SK-N-SH (cell line): ENCODE measurements around the gene DDX50. TPM values are rescaled to one million over a fixed set of nuclear protein-coding genes. Genes with fewer than 3 reads are reported as not detected.

Source experiments
- CTCF ChIA-PET: fragments of 300-600, 350-600 bp; formaldehyde crosslinking; extraction: SDS; loops from one replicate; lab custom pipeline; 2021; lab: Yijun Ruan, JAX
- POLR2A ChIA-PET: fragments of 350-600 bp; sonication (Branson Sonifier 250); formaldehyde crosslinking; extraction: SDS; loops from one replicate; lab custom pipeline; 2020; ENCODE audit warnings: antibody characterized with exemption, inconsistent platforms; lab: Yijun Ruan, JAX
- DNase-seq: peaks from one replicate; pipeline ENCODE4 v3.0.0; 2012
- H2AFZ ChIP-seq: fragments of 200-600 bp; sonication (generic); 2 replicates; pipeline ENCODE4 v1.8.1; 2016; ENCODE audit warnings: antibody characterized with exemption, mild to moderate bottlenecking, low read depth
- H3F3A ChIP-seq: fragments of 200-600 bp; sonication (generic); replicated peaks from 2 replicates; pipeline ENCODE3; 2016; ENCODE audit warnings: antibody characterized with exemption, mild to moderate bottlenecking; ENCODE audit not compliant: insufficient read depth
- H3K27ac ChIP-seq, 2 experiments: fragments of 200-500 bp in 1 of 2; fragments of 200-600 bp in 1 of 2; sonication (Bioruptor generic) in 1 of 2; sonication (generic), shearing (Covaris generic) in 1 of 2; 2 replicates each; pipeline versions ENCODE4 v1.5.1 to v1.6.1; 2014 to 2016; ENCODE audit warnings: low read depth in 2 of 2, inconsistent platforms in 1 of 2, low read length in 1 of 2, mild to moderate bottlenecking in 1 of 2, mixed read lengths in 1 of 2
- H3K27me3 ChIP-seq: fragments of 200-600 bp; sonication (generic), shearing (Covaris generic); 2 replicates; pipeline ENCODE4 v1.6.1; 2016; ENCODE audit warnings: mixed run types; ENCODE audit not compliant: insufficient read depth
- H3K36me3 ChIP-seq, 2 experiments: fragments of 200-500 bp in 1 of 2; fragments of 200-600 bp in 1 of 2; sonication (Bioruptor generic) in 1 of 2; sonication (generic) in 1 of 2; replicated peaks in 1 of 2; 2 replicates each; pipeline versions ENCODE3 to v1.5.1; 2014 to 2016; ENCODE audit warnings: low read length in 1 of 2, mild to moderate bottlenecking in 1 of 2; ENCODE audit not compliant: insufficient read depth in 2 of 2, control insufficient read depth in 1 of 2
- H3K4me1 ChIP-seq, 2 experiments: fragments of 200-500 bp in 1 of 2; fragments of 200-600 bp in 1 of 2; sonication (Bioruptor generic) in 1 of 2; sonication (generic), shearing (Covaris generic) in 1 of 2; 2 replicates each; pipeline versions ENCODE4 v1.5.1 to v1.6.1; 2014 to 2016; ENCODE audit warnings: low read depth in 1 of 2, low read length in 1 of 2, mixed run types in 1 of 2; ENCODE audit not compliant: insufficient read depth in 2 of 2, control insufficient read depth in 1 of 2
- H3K4me2 ChIP-seq: fragments of 200-600 bp; sonication (generic), shearing (Covaris generic); 2 replicates; pipeline ENCODE4 v1.6.1; 2017; ENCODE audit warnings: mixed run types
- H3K4me3 ChIP-seq, 2 experiments: fragments of 200-500 bp in 1 of 2; fragments of 200-600 bp in 1 of 2; sonication (Bioruptor generic) in 1 of 2; sonication (generic), shearing (Covaris generic) in 1 of 2; 2 replicates each; pipeline versions ENCODE4 v1.5.1 to v1.8.1; 2014 to 2016; ENCODE audit warnings: low read depth in 2 of 2, inconsistent platforms in 1 of 2, low read length in 1 of 2, mild to moderate bottlenecking in 1 of 2, mixed read lengths in 1 of 2, moderate library complexity in 1 of 2
- H3K79me2 ChIP-seq: fragments of 200-600 bp; sonication (generic); 2 replicates; pipeline ENCODE4 v1.8.1; 2017; ENCODE audit warnings: mild to moderate bottlenecking; ENCODE audit not compliant: insufficient read depth
- H3K9ac ChIP-seq: fragments of 200-600 bp; sonication (generic); 2 replicates; pipeline ENCODE4 v1.6.1; 2017; ENCODE audit warnings: mixed run types
- H3K9me2 ChIP-seq: fragments of 200-600 bp; sonication (generic); 2 replicates; pipeline ENCODE4 v1.6.1; 2017; ENCODE audit warnings: mixed run types
- H3K9me3 ChIP-seq: fragments of 200-600 bp; sonication (generic); 2 replicates; pipeline ENCODE4 v1.6.1; 2017; ENCODE audit warnings: mixed run types, mild to moderate bottlenecking, moderate library complexity
- H4K20me1 ChIP-seq: fragments of 200-600 bp; sonication (generic); 2 replicates; pipeline ENCODE4 v1.6.1; 2017; ENCODE audit warnings: mild to moderate bottlenecking, mixed run types; ENCODE audit not compliant: insufficient read depth
- CHD2 ChIP-seq: fragments of 150-350 bp; IDR thresholded peaks from 2 replicates; pipeline ENCODE4 v1.6.1; 2018; ENCODE audit warnings: low read length; ENCODE audit not compliant: partially characterized antibody
- EP300 ChIP-seq, 2 experiments: IDR thresholded peaks; 2 replicates each; pipeline versions ENCODE4 v1.4.0 to v1.6.1; 2012; ENCODE audit warnings: borderline replicate concordance in 1 of 2, low read depth in 1 of 2, low read length in 1 of 2
- FOXJ3 ChIP-seq: sonication (generic); formaldehyde crosslinking; IDR thresholded peaks from 2 replicates; pipeline ENCODE4 v1.5.1; 2020; ENCODE audit warnings: mild to moderate bottlenecking, missing genetic modification reagents
- GATA2 ChIP-seq: sonication (generic); formaldehyde crosslinking; IDR thresholded peaks from 2 replicates; pipeline ENCODE4 v1.5.0; 2020; ENCODE audit warnings: mild to moderate bottlenecking, missing genetic modification reagents
- JUND ChIP-seq: IDR thresholded peaks from 2 replicates; pipeline ENCODE4 v1.4.0; 2012
- MAX ChIP-seq: IDR thresholded peaks from 2 replicates; pipeline ENCODE4 v1.4.0; 2012; ENCODE audit warnings: low read depth
- MEF2A ChIP-seq: IDR thresholded peaks from 2 replicates; pipeline ENCODE4 v1.4.0; 2012; ENCODE audit warnings: low read depth, borderline replicate concordance
- MXI1 ChIP-seq: IDR thresholded peaks from 2 replicates; pipeline ENCODE4 v1.6.1; 2012; ENCODE audit warnings: mild to moderate bottlenecking, low read depth, low read length, improper control_type of control experiment
- NFIC ChIP-seq: IDR thresholded peaks from 2 replicates; pipeline ENCODE4 v1.4.0; 2012; ENCODE audit warnings: borderline replicate concordance
- NRF1 ChIP-seq: IDR thresholded peaks from 2 replicates; pipeline ENCODE4 v1.6.1; 2012; ENCODE audit warnings: low read depth, mild to moderate bottlenecking, low read length
- PBX3 ChIP-seq: IDR thresholded peaks from 2 replicates; pipeline ENCODE4; 2012
- POLR2AphosphoS5 ChIP-seq: IDR thresholded peaks from 2 replicates; pipeline ENCODE4 v1.6.1; 2012; ENCODE audit warnings: low read depth, low read length
- RAD21 ChIP-seq: IDR thresholded peaks from 2 replicates; pipeline ENCODE4 v1.6.1; 2012; ENCODE audit warnings: mild to moderate bottlenecking, low read length
- RCOR1 ChIP-seq: fragments of 150-350 bp; IDR thresholded peaks from 2 replicates; pipeline ENCODE4 v1.6.1; 2017; ENCODE audit warnings: antibody characterized with exemption, low read length
- REST ChIP-seq: IDR thresholded peaks from 2 replicates; pipeline ENCODE4 v1.6.1; 2012; ENCODE audit warnings: mild to moderate bottlenecking, low read depth, low read length, moderate library complexity
- TCF12 ChIP-seq: IDR thresholded peaks from 2 replicates; pipeline ENCODE4 v1.4.0; 2012
- USF1 ChIP-seq: IDR thresholded peaks from 2 replicates; pipeline ENCODE4 v1.4.0; 2012; ENCODE audit warnings: low read depth, borderline replicate concordance
- WGBS: methylation state at CpG from one replicate; pipeline ENCODE4 v1.1.6; 2017; ENCODE audit warnings: low lambda C conversion rate; 5-methylcytosine and 5-hydroxymethylcytosine counted together
- polyA plus RNA-seq, 3 experiments: library from polyadenylated mRNA; depleted of rRNA; stranded (reverse); fragments of >200 nt; gene quantifications; 2 replicates each; pipeline ENCODE4 v1.2.3, GENCODE V29; 2012

DDX50 gene
- polyA plus RNA-seq, 1 of the 3 experiments (the other 2 are of a cell fraction) = 33.5 TPM

- CTCF ChIA-PET = interaction anchor here (0.7 to 1.5 kb wide), 2 partner anchors 21 to 43 kb away, joined by 3 read pairs; partner anchors contain the start of gene STOX1
- Histone ChIP-seq H3K27me3 (no peaks in the 10 kb centered on the region), H3K9ac (peak overlapping the region; percentile 10; the same call in 1 of the 2 replicates), H3K36me3 (no peaks in the 10 kb centered on the region), H3K4me1 (peaks cover 16 to 26% of the 10 kb centered on the region in 2 experiments; a peak in 3 of 4 replicates), H3K4me2 (peak overlapping the region; percentile 46; the same call in 1 of the 2 replicates), H2AFZ (peak overlapping the region; percentile 61), H3K9me2 (no peaks in the 10 kb centered on the region), H3K79me2 (no peaks in the 10 kb centered on the region), H3K9me3 (no peaks in the 10 kb centered on the region), H4K20me1 (no peaks in the 10 kb centered on the region), H3K27ac (peak overlapping the region; percentile 75 to 83), H3F3A (peaks cover 14% of the 10 kb centered on the region), H3K4me3 (peak overlapping the region in 1 of 2 experiments; percentile 10; a peak in 1 of 4 replicates)
- 9% methylated on average over 4 of the region's 6 CpGs for WGBS
- peak in 1 of 2 experiments; percentile 5; a peak in 1 of 4 replicates for TF ChIP-seq EP300 (IDR thresholded peaks at IDR 0.05; ENCODE audit: borderline replicate concordance in 1 of 2, low read depth in 1 of 2, low read length in 1 of 2)
- TF ChIP-seq MEF2A = peak; percentile 76; the same call in 1 of the 2 replicates
- no peak for TF ChIP-seq MXI1
- no peak for TF ChIP-seq GATA2 (CRISPR knock-in tag)
- no peak for TF ChIP-seq REST
- no peak for TF ChIP-seq MAX
- no peak for TF ChIP-seq NRF1
- no peak for TF ChIP-seq RAD21
- TF ChIP-seq USF1 = no peak
- POLR2A ChIA-PET = no interaction called here
- no peak for DNase-seq
Measured at GRCh38 chr10:68871105-68871711, 29.9 kb upstream of the DDX50 start.

GRCh38 chr10:68871731-68872342 lies 29.3 kb upstream of the DDX50 start:
- no peaks in the 10 kb centered on the region for H3K9me3 ChIP-seq
- H3K79me2 ChIP-seq = no peaks in the 10 kb centered on the region
- POLR2A ChIA-PET = no interaction called here
- H3K4me2 ChIP-seq = peak overlapping the region; percentile 46; the same call in 1 of the 2 replicates
- whole genome bisulfite sequencing = 9% methylated on average over 5 of the region's 5 CpGs
- H3K4me3 ChIP-seq = no peak overlapping the region
- no peaks in the 10 kb centered on the region for H3K9me2 ChIP-seq
- peak overlapping the region; percentile 75 to 83 for H3K27ac ChIP-seq
- H3K36me3 ChIP-seq = no peaks in the 10 kb centered on the region
- TF ChIP-seq NRF1 = no peak
- TF ChIP-seq RCOR1 = peak; percentile 78
- peak; percentile 43 for TF ChIP-seq PBX3
- peak; percentile 49; the same call in 1 of the 2 replicates for TF ChIP-seq NFIC
- TF ChIP-seq TCF12 = peak; percentile 80
- peak; percentile 49; the same call in 1 of the 2 replicates for TF ChIP-seq POLR2AphosphoS5
- no peak for TF ChIP-seq RAD21
- 0 out of 2 replicates have a peak, but pooled peaks have one; percentile 58 for TF ChIP-seq FOXJ3 (CRISPR knock-in tag)
- TF ChIP-seq JUND = no peak
- peak in 1 of 2 experiments; percentile 74; a peak in 2 of 4 replicates for TF ChIP-seq EP300 (IDR thresholded peaks at IDR 0.05; ENCODE audit: borderline replicate concordance in 1 of 2, low read depth in 1 of 2, low read length in 1 of 2)
- TF ChIP-seq GATA2 (CRISPR knock-in tag) = peak; percentile 59
- peak; percentile 46 for TF ChIP-seq CHD2
- TF ChIP-seq MXI1 = peak; percentile 28; the same call in 1 of the 2 replicates
- peaks cover 16 to 26% of the 10 kb centered on the region in 2 experiments; a peak in 3 of 4 replicates for H3K4me1 ChIP-seq
- no peaks in the 10 kb centered on the region for H3K27me3 ChIP-seq
- CTCF ChIA-PET = interaction anchor here (1.5 kb wide), 1 partner anchor 44 kb away, joined by 3 read pairs; the partner anchor contains the start of gene STOX1
- H2AFZ ChIP-seq = peak overlapping the region; percentile 61
- H4K20me1 ChIP-seq = no peaks in the 10 kb centered on the region
- H3F3A ChIP-seq = peaks cover 14% of the 10 kb centered on the region
- peak; percentile 62 for DNase-seq
- H3K9ac ChIP-seq = peak overlapping the region; percentile 10; the same call in 1 of the 2 replicates
